Measurements from ENCODE around the gene LRFN2.

The LRFN2 gene

DNA sequence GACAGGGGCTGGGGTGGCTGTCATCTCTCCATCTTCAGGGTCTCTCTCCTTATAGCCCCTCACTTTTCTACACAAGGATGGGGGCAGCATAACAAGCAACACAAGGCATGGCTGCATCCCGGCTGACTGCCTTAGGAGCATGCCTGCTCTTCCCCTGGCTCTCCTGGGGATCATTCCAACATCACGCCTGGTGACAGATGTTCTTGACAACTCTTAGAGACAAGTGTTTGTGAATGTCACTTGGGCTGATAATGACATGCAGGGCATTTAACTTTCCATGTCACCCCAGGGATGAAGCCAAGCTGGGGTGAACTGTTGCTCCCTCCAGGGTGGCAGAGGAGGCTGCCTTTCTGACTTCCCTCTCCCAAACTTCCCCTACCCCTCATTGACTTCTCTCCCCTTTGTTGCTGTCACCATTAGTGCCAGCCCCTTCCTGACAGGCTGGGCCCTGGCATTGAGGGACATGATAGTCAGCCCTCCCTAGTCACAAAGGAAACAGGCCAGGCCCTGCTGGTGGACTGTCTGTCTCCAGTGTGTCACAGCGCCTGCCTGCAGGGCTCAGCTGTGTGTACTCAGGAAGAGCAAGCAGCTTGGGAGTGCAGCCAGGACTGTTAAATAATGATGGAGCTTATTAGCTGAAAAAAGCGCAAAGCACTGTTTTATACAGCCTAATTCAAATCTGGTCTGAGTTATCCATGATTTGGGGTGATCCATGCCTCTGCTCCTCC, 161.8 kb downstream of the LRFN2 start:
- DNase-seq = peak; percentile 39

DNA sequence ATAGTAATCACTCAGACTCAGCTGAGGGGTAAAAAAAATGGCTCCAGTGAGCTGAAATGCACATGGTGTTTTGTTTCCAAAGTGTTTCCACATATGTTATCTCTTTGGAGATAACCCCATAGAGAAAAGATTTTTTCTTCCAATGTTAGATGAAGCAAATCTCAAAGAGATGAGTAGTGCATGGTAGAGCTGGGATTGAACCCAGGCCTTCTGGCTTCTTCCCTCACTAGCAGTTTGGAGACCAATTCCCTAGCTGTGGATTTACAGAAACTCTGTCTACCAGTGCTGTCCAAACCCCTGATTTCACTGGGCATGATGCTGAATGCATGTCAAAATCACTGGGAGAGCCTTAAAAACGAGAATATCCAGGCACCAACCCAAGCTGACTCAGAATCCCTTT, 165.1 kb downstream of the LRFN2 start:
- no peak for DNase-seq

DNA sequence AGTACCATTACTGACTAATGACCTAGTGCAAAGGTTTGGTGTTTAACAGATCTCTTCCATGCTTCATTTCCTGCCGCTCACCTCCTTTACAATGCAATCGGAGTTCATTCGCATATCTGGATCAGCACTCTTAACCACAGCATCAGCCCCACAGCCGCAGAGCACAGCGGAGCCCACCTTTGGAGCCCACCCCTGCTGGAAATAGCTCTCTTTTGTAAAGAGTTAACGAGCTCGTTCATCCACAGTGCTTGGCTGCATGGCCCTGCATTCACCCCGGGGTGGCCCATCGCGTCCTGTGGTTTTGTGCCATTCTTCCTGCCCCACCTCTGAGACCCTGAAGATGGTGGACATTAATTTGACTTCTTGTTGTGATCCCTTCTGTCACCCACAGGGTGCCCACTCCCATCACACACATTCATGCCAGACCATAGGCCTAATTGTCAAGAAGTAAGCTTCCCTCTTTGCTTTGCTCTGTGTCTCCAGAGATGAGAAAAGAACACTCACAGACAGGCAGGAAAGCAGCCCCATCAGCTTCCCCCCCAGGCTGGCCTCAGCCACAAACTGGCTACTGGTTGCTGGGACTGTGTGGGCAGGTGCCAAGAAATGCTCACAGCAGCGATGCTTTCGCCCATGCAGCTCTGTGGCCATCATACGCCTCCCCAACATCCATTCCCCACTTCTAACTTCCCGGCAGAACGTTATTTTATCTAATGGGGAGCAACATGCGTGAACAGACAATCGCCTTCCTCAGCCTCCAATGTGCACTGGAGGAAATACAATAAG, 167.0 kb downstream of the LRFN2 start:
- DNase-seq = no peak

DNA sequence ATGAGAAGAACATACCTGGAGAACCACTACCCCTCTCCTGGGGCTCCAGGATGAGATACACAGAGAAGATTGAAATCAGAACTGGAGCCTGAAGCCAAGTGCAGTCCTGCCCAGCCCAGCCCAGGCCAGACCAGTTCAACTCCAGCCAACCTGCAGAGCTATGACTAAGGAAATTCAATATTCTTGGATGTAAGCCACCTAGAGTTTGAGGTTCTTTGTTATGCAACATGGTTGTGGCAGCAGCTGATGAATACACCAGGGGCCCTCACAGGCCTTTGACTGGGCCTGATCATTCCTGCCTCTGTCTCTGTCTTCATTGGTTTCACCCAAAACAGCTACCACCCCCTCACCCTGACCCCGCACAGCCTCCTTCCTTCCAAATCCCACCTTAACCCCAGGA, 167.8 kb downstream of the LRFN2 start:
- DNase-seq = no peak

DNA sequence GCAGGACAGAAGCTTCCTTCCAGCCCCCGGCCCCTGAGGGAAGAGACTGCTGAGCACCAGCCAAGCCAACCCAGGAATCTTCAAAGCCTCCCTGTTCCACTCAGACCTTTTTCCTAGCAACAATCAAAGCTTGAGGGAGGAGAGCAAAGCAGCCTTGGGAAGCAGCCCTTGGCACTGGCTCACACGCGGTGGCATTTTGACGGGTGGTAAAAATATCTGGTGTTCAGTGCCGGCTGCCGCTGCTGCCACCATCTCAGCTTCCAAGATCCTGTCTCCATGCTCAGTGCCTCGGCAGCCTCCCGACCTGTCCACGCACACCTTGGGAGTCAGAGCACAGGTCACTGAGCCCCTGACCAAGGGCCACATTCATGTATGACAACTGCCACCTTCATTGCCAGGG, 170.1 kb downstream of the LRFN2 start:
- DNase-seq = no peak

DNA sequence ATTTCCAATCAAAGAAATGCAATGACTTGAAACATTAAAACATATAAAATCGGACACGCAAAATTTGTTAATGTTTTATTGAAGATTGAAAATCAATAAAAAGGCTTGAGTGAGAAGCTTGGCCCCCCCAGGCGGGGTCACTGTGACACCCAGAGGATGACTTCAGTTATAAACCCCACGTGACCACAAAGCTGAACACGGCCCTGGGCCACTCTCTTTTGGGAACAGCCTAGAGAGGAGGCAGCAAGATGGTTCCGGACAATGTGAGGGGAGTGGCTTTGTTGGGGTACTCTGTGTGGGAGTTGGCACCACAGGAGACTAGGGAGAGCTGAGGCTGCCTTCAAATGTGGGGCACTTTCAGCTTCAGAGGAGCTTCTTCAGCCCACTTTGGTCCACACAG, 172.5 kb downstream of the LRFN2 start:
- DNase-seq = no peak

DNA sequence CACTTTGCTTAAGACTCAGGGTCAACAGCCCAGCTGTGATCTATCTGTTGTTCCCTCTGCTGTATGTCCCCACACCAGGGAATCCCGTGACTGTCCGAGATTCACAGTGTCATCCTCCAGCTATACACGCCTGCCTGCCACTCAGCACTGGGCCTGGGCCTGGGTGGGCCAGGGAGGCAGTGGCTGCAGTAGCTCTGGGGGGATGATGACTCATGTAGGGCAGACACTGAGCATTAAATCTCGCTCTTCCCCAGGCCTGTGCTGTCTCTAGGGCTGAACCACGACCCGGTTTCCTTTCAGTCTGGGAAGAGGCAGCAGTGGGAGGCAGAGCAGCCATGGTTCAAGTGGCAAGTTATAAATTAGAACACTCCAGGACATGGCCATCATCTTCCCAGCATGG, 173.9 kb downstream of the LRFN2 start:
- DNase-seq = no peak

DNA sequence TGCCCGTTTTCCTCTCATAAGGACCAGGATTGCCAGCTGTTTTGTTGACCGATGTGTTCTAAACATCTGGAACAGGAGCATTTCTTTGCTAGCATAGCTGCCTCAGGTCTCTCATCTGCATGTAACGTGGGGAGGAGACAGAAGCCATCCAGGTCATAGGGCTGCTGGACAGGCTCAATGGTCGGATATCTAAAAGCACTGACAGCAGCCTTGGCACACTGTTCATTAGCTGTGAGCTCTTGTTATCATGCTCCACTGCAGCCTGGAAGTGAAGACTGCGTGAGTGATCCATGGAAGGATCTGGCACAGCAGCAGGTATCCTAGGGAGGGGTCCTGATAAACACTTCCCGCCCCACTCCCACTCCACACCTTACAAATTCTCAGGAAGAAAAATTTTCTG, 175.3 kb downstream of the LRFN2 start:
- DNase-seq = no peak

DNA sequence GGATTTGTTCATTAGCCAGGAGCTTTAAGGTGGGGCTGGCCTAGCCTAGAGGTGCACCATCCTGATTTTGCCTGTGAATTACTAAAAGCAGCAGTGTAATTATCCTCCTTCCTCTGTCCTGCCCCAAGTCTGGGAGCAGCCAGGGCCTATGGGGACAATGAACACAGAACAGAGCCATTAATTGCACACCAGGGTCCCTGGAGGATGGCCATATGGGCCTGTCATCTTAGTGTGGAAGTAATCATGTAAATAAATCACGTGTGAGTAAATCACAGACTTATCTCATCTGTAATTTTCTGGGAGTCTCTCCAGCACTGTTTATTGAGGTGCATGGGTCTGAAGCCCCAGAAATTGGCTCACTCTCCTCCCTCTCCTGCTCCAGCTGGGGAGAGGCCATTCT, 176.3 kb downstream of the LRFN2 start:
- peak; percentile 68 for DNase-seq

DNA sequence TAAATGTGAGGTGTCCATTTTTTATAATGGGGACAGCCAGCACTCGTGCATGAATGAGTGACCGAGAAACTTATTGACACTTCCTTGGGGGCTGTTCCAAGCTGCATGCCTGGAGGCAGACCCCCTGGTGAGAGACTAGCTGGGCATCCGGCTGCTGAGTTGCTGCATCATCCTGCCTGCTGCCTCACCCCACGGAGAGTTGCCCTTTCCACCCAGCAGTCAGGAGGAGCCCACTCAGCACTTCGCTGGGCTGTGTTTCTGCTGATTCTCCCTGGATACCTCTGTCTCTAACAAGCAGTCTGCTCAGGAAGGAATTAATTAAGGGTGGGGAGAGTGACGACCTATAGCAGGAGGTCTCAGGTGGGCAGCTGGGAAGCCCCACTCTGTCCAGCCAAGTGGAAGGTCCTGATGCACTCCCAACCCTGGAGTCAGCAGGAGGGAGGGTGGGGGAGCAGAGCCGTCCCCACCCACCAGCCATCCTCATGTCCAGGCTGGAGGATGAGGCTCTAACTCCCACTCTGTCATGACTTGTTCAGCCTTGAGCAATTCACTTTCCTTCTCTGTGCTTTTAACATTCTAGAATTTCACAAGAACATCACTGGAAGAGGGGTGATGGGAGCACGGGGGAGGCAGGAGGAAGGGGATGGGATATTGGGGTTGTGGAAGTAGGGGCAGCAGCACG, 177.3 kb downstream of the LRFN2 start:
- no peak for DNase-seq

DNA sequence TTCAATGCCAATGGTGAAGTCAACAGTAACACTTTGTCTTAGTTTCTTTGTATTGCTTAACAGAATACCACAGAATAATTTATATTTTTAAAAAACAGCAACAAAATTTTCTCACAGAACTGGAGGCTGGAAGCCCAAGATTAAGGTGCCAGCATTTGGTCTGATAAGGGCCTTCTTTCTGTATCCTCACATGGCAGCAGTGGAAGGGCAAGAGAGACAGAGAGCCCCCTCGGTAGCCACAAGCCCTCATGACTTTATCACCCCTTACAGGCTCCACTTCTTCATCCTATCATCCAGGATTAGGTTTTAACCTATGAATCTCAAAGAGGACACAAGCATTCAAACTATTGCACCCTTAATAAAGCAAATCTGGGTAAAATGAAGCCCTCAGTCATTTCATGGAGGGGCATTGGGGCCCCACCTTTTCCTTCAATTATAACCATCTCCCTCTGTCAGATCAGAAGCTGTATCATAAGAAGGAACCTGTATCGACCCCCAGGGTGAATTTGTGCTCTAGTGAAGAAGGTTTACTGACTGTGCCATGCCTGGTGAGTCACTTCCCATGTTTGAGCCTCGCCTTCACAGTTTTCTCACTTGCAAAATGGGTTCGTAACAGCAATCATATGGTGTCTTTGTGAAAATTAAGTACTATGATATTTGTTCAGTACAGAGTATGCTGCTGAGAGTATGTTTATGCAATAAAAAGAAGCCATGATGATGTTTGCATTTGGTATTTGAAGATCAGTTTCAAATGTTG, 178.2 kb downstream of the LRFN2 start:
- no peak for DNase-seq

DNA sequence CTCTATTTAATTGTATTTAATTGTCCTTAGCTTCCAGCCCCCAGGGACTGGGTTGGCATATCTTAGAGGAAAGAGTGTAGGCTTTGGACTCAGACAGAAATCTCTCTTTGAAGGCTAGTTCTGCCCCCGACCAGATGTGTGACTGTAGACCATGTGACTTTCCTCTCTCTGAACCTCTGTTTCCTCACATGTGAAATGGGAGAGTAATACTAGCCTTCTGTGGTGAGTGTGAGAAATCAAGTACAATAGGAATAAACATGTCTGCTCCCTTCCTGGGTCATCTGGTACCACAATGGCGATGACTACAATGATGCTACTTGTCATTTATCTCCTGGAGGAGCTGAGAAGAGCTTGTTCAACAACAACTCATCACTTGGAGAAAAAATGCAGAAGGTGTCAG, 179.9 kb downstream of the LRFN2 start:
- no peak for DNase-seq

DNA sequence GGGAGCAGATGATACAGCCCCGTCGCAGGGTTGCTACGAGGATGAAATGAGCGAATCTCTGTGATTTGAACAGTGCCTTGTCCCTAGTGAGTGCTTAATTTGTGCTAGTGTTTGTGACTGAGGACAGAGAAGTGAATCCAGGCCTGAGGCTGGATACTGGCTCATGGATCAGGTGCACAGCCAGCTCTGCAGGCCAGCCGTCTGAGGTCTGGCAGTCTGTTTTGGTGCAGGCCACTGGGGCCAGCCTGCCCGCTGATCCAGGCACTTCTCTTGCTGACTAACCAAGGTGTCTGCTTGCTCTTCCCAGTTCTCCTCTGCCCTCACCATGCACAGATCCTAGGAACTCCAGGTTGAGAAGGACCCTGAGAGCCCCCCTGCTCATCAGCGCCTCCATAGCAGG, 181.0 kb downstream of the LRFN2 start:
- DNase-seq = no peak

DNA sequence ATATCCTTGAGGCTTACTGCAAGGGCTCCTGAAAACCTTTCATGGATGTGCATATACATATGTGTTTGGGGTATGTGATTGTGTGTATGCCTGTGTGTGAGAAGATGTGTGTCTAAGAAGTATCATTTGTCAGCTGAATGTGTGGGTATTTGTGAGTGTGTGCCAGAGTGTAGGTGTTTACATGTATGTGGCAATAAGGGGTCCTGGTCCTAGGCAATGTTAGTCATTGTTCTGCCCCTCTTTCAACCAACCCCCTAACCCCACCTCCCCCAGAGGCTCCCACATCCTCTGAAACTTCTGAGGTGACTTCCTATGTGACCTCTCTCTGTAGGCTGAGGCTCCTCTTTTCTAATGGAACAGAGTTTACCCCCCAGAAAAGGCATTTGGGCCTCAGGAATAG, 186.4 kb downstream of the LRFN2 start:
- no peak for DNase-seq

DNA sequence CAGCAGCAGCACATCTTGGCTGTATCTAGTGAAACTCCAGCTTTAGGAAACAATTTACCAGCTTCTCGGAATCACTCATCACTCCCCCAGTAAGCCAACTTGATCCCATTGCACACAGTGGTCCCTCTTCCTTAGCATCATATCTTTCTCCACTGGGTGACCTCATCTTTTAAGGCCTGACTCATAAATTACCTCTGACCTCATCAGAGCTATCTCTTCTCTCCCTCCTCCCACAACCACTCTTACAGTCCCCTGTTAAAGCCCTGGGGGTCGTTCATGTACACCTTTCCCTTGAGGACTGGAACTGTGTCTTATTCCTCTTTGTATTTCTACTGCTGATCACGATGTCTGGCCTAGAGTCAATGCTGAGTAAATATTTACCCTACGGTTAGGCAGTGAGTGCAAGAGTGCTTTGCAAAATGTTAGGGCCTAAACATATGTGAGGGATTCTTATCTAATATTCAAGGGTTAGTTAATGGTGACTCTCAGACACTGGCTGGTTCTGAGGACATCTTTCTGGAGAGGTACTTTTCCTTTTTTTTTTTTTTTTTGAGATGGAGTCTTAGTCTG, 187.2 kb downstream of the LRFN2 start:
- no peak for DNase-seq

DNA sequence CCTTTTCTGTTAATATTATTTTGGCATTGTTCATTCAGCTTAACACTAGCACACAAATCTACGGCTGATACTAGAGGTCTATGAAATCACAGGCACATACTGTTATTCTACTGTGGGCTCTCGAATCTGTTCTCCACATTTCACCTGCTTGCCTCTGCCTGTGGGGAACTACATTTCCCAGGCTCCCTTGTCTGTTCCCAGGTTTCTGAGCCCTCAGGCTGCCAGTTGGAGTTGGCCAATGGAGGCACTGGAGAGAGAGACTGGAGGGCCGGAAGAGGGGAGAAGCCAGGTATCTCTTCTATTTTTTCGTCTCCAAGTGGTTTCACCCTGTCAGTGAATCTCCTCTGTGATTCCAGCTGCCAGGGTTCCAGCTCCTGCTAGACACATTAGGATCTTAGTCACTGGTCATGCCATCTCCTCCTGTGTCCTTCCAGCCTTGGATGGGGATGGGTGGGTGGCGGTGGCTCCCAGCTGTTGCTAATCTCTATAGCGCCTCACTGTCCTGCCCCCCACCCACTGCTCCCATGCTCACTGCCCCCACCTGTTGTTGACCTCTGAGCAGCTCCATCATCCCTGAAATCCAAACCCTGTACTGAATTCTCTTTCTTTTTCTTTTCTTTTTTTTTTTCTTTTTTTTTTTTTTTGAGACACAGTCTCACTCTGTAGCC, 188.2 kb downstream of the LRFN2 start:
- DNase-seq = peak; percentile 31

DNA sequence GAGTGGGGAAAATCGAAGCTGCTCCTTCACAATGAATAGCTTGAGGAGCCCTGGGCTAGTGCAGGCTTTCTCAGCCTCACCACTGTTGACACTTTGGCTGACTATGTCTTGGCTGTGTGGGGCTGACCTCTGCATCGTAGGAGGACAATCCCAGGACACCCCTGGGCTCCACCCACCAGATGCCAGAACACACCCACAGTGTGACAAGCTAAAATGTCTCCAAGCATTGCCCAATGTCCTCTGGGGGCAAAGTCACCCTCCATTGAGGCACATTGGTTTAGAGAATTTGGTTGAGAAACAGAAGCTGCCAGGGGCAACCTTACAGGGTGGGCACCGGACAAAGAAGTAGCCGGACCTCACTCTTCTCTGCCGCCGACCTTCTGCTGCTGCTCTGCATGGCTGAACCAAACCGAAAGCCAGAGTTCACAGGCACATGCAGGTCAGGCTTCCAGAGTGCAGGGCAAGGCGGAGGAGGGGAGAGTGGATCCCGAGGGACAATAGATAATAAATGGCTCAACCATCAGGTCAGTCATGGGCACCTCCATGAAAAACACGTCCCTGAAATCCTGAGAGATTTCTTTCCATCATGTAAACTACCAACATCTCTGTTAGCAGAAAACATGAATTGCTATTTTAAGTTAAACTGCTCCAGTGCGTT, 189.0 kb downstream of the LRFN2 start:
- DNase-seq = no peak

DNA sequence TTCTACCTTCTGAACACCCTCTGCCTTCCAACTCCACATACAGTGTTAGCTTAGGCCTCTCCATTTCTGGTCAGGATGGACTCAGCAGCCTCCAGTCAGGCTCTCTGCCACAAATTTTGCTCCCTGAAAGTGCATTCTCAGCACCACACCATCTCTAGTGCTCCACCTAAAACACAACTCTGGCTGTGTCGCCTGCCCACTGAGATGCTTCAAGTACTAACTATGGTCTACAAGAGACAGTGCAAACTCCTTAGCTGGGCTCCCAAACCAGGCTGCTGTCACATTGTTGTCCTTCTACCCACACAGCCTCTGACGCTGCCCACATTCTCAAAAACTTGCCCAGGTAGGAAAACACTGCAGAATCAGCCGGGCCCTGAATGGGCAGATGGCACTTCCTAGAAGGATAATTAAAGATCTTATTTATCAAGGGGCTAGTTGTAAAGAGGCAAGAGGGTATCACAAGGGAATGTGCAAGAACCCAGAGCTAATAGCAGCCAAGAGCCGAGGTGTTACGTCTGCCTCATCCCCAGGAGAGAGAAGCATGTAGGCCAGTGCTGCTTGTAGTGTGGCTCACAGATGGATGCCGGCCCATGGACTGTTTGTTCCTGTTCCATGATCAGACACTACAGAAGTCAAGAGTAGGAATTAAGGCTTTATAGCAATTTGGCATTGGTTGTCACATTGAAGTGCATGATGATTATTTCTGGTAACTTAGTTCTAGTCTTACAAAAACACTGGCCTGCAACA, 189.7 kb downstream of the LRFN2 start:
- no peak for DNase-seq

DNA sequence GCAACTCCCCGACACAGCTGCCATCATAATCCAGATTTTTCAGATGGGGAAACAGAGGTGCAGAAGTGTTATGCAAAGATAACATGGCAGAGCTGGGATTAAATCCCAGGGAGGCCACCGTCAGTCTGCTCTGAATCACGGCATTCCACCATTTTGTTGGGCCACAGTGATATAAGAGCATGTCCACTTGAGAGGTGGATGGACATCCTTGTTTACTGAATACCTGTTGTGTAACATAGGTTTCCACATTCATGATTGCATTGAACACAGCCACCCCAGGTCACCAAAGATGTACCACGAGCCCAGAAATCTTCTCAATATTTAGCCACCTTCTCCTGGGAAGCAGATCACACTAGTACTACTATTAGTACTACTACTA, 191.5 kb downstream of the LRFN2 start:
- no peak for DNase-seq

DNA sequence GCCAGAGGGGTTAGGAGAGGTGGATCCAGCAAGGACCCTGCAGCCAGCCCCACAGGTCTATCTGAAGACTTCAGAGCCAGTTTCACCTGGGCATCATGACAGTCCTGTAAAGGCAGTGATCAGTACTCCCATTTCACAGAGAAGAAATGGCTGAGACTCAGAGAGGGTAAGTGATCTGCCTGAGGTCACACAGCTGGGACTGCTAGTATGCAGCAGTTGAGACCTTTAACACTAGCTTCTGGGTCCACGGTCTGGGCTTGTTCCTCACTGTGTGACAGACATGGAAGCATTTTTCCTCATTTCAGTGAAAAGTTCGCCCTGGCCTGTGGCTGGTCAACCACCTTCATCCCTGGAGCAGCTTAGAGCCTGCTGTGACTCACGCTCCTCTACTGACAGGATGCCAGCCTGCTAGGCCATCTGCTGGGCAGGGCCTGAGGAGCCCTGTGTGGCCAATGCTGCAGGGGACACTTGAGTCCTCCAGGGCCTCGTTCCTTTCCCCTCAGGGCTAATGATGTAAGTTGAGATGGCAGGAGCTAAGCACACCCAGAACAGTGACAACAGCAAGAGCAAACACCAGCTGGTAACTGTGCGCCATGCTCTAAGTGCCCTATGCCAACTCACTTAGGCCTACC, 192.0 kb downstream of the LRFN2 start:
- DNase-seq = no peak

DNA sequence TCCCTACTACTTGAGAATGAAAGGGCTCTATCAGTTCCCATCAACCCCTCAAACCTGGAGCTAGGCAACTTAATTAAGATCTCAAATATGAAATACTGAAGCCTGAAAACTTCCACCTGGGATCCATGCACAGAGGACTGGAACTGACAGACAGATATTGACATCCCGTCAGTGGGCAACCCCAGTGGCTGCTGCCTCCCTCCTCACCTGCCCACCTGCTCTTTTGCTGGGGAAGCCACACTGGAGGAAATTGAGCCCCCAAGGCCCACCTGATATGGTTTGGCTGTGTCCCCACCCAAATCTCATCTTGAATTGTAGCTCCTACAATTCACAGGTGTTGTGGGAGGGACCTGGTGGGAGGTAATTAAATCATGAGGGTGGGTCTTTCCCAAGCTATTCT, 192.8 kb downstream of the LRFN2 start:
- no peak for DNase-seq

Data from NCI-H2171 (cell line).